Measurements from ENCODE around the gene ATP10A. TPM values are rescaled to one million over a fixed set of nuclear protein-coding genes. Genes with fewer than 3 reads are reported as not detected.

ATP10A gene
- polyA plus RNA-seq, 1 donor (not counting 4 experiments of a cell fraction or from before 2014, with no cell fraction given): not detected

GRCh38 chr15:25884370-25884769 lies 21.2 kb upstream of the ATP10A start:
- H3K4me1 ChIP-seq (ENCODE audit: control insufficient read depth, extremely low read depth, insufficient read depth, low read length): no peaks in the 10 kb centered on the region
- H3K9me3 ChIP-seq (ENCODE audit: control insufficient read depth, low read depth, low read length): peaks cover 3% of the 10 kb centered on the region
- H3K79me2 ChIP-seq (ENCODE audit: control insufficient read depth, insufficient read depth, low read length): no peaks in the 10 kb centered on the region
- no peaks in the 10 kb centered on the region for H4K20me1 ChIP-seq (ENCODE audit: control insufficient read depth, extremely low read depth, insufficient read depth, low read length)
- FAIRE-seq (no peak), DNase-seq (ENCODE audit: low read depth, low spot score) (no peak)
- dilution Hi-C loops (cut with MboI; ENCODE audit: extremely low pct_ligation_motif_present, low sequenced_read_pairs): no loop called here
- H3K36me3 ChIP-seq (ENCODE audit: control insufficient read depth in 2 of 2, extremely low read depth in 1 of 2, insufficient read depth in 2 of 2, low read length in 2 of 2): no peaks in the 10 kb centered on the region
- H3K9ac ChIP-seq (ENCODE audit: control insufficient read depth, extremely low read depth, insufficient read depth, low read length): no peak overlapping the region
- H3K27ac ChIP-seq (ENCODE audit: control insufficient read depth, insufficient read depth, low read length): no peak overlapping the region
- H3K4me2 ChIP-seq (ENCODE audit: control insufficient read depth, extremely low read depth, insufficient read depth, low read depth, low read length): no peak overlapping the region
- H3K9me1 ChIP-seq (ENCODE audit: control insufficient read depth, extremely low read depth, insufficient read depth, low read length): no peaks in the 10 kb centered on the region
- no peak overlapping the region for H3K4me3 ChIP-seq (ENCODE audit: control insufficient read depth in 2 of 3, extremely low read depth in 1 of 3, insufficient read depth in 2 of 3, low read depth in 1 of 3, low read length in 3 of 3)
- TF ChIP-seq, protein P1, sequence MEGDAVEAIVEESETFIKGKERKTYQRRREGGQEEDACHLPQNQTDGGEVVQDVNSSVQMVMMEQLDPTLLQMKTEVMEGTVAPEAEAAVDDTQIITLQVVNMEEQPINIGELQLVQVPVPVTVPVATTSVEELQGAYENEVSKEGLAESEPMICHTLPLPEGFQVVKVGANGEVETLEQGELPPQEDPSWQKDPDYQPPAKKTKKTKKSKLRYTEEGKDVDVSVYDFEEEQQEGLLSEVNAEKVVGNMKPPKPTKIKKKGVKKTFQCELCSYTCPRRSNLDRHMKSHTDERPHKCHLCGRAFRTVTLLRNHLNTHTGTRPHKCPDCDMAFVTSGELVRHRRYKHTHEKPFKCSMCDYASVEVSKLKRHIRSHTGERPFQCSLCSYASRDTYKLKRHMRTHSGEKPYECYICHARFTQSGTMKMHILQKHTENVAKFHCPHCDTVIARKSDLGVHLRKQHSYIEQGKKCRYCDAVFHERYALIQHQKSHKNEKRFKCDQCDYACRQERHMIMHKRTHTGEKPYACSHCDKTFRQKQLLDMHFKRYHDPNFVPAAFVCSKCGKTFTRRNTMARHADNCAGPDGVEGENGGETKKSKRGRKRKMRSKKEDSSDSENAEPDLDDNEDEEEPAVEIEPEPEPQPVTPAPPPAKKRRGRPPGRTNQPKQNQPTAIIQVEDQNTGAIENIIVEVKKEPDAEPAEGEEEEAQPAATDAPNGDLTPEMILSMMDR (optimal IDR thresholded peaks at IDR 0.05 in 1 of 3, IDR thresholded peaks at IDR 0.05 in 1 of 3, conservative IDR thresholded peaks at IDR 0.05 in 1 of 3; ENCODE audit: extremely low read depth in 1 of 3, insufficient read depth in 2 of 3, low read length in 3 of 3): no peak
- no peak for TF ChIP-seq EZH2 (IDR thresholded peaks at IDR 0.05; ENCODE audit: low read length)
- no peaks in the 10 kb centered on the region for H3K27me3 ChIP-seq (ENCODE audit: control insufficient read depth, extremely low read depth, insufficient read depth, low read length)
- H2AFZ ChIP-seq (ENCODE audit: control insufficient read depth, low read length): no peak overlapping the region

DNA sequence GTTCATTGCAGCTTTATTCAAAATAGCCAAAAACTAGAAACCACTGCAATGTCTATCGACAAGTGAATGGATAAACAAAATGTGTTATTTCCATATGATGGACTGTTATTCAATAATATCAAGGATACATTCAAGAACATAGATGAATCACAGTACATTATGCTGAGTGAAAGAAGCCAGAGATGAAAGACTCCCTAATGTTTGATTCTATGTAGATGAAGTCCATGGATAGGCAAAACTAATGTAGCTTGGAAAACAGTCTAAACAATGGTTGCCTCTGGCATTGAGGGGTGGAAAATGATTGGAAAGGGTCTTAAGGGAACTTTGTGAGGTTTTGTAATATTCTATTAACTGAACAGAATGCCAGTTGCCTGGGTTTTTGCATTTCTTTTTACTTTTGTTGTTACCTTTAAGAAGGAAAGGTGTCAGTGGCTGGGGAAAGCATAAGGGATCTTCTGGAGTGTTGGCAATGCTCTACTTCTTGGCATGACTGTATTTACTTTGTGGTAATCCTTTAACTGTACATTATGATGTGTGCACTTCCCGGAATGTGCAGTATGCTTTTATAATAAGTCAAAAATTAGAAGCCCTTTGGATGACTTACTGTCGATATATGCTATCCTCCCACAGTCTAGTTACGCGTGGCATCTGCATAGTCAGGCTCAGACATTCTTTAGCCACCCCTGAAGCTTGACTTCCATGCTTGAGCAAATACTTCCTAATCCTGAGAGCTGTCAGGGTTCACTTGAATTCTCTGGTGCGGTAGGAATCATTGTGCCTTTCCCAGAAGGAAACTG lies 20.5 kb upstream of the ATP10A start:
- no peaks in the 10 kb centered on the region for H3K79me2 ChIP-seq (ENCODE audit: control insufficient read depth, insufficient read depth, low read length)
- H2AFZ ChIP-seq (ENCODE audit: control insufficient read depth, low read length): no peak overlapping the region
- H3K9me3 ChIP-seq (ENCODE audit: control insufficient read depth, low read depth, low read length): peaks cover 3% of the 10 kb centered on the region
- TF ChIP-seq, protein P1 (optimal IDR thresholded peaks at IDR 0.05 in 1 of 3, IDR thresholded peaks at IDR 0.05 in 1 of 3, conservative IDR thresholded peaks at IDR 0.05 in 1 of 3; ENCODE audit: extremely low read depth in 1 of 3, insufficient read depth in 2 of 3, low read length in 3 of 3): no peak
- TF ChIP-seq EZH2 (IDR thresholded peaks at IDR 0.05; ENCODE audit: low read length): no peak
- H3K4me1 ChIP-seq (ENCODE audit: control insufficient read depth, extremely low read depth, insufficient read depth, low read length): no peaks in the 10 kb centered on the region
- DNase-seq (ENCODE audit: low read depth, low spot score): no peak
- no peak for FAIRE-seq
- dilution Hi-C loops (cut with MboI; ENCODE audit: extremely low pct_ligation_motif_present, low sequenced_read_pairs): no loop called here
- H3K4me2 ChIP-seq (ENCODE audit: control insufficient read depth, extremely low read depth, insufficient read depth, low read depth, low read length): no peak overlapping the region
- H3K4me3 ChIP-seq (ENCODE audit: control insufficient read depth in 2 of 3, extremely low read depth in 1 of 3, insufficient read depth in 2 of 3, low read depth in 1 of 3, low read length in 3 of 3): no peak overlapping the region
- H3K27me3 ChIP-seq (ENCODE audit: control insufficient read depth, extremely low read depth, insufficient read depth, low read length): no peaks in the 10 kb centered on the region
- no peaks in the 10 kb centered on the region for H3K36me3 ChIP-seq (ENCODE audit: control insufficient read depth in 2 of 2, extremely low read depth in 1 of 2, insufficient read depth in 2 of 2, low read length in 2 of 2)
- H3K9me1 ChIP-seq (ENCODE audit: control insufficient read depth, extremely low read depth, insufficient read depth, low read length): no peaks in the 10 kb centered on the region
- H3K9ac ChIP-seq (ENCODE audit: control insufficient read depth, extremely low read depth, insufficient read depth, low read length): no peak overlapping the region
- no peak overlapping the region for H3K27ac ChIP-seq (ENCODE audit: control insufficient read depth, insufficient read depth, low read length)
- no peaks in the 10 kb centered on the region for H4K20me1 ChIP-seq (ENCODE audit: control insufficient read depth, extremely low read depth, insufficient read depth, low read length)
